ENCODE data around the gene LRRC37A3. TPM values are rescaled to one million over a fixed set of nuclear protein-coding genes. Genes with fewer than 3 reads are reported as not detected.
A peak's percentile ranks its signal among the peaks of the same experiment; 100 is the strongest.
"Not testable (repeated sequence)": the region's sequence is repeated elsewhere in the genome, so short reads cannot be mapped to it uniquely, and the experiment has no call there.

LRRC37A3 gene
- 10 to 100 TPM; 12.7 to 15.5 TPM for total RNA-seq
- long read RNA-seq, full-length matches to known transcripts: 1 of 6 reads
- long read RNA-seq, partial matches to known transcripts: 1 of 6 reads
- long read RNA-seq, other reads (novel, unspliced or antisense): 4 of 6 reads

GRCh38 chr17:64919289-64920025 is at the start of gene LRRC37A3:
Gene LRRC37A3, minus strand, starts transcription at chr17:64919478. Its CDS starts 22,221 bp downstream, at chr17:64897257.
- peak; percentile 98 to 100 for DNase-seq
- intact Hi-C loops (cut with DNase I, micrococcal nuclease): not testable (repeated sequence)
- peak; percentile 97 for ATAC-seq

- peak; percentile 75 for DNase-seq
- peak; percentile 88 for ATAC-seq
- intact Hi-C loops (cut with DNase I, micrococcal nuclease): not testable (repeated sequence)
These were observed 46.6 kb upstream of the LRRC37A3 start for GRCh38 chr17:64965873-64966287.

- intact Hi-C loops (cut with DNase I, micrococcal nuclease); ATAC-seq; DNase-seq: not testable (repeated sequence)
These were observed 46.1 kb upstream of the LRRC37A3 start for GRCh38 chr17:64965256-64965872.

GRCh38 chr17:64964796-64965195 is 45.5 kb upstream of the LRRC37A3 start:
- intact Hi-C loops (cut with DNase I, micrococcal nuclease): no loop called here
- no peak for DNase-seq
- ATAC-seq: no peak

- DNase-seq; ATAC-seq; intact Hi-C loops (cut with DNase I, micrococcal nuclease): not testable (repeated sequence)
These were observed 44.5 kb upstream of the LRRC37A3 start for GRCh38 chr17:64963814-64964213.

GRCh38 chr17:64961563-64962378 is 42.5 kb upstream of the LRRC37A3 start:
- ATAC-seq (peak; percentile 78), DNase-seq (peak in 1 of 2 donors; percentile 48)
- intact Hi-C loops (cut with DNase I, micrococcal nuclease): not testable (repeated sequence)

- intact Hi-C loops (cut with DNase I, micrococcal nuclease): no loop called here
- ATAC-seq (no peak), DNase-seq (no peak)
These were observed 32.6 kb upstream of the LRRC37A3 start for GRCh38 chr17:64951877-64952276.

GRCh38 chr17:64950871-64951270 is 31.6 kb upstream of the LRRC37A3 start:
- no peak for ATAC-seq
- DNase-seq: no peak

GRCh38 chr17:64947152-64947551 is 27.9 kb upstream of the LRRC37A3 start:
- DNase-seq (no peak), ATAC-seq (no peak)
- intact Hi-C loops (cut with DNase I, micrococcal nuclease): no loop called here

More at GRCh38 chr17:64950871-64951270, 31.6 kb upstream of the LRRC37A3 start:
- intact Hi-C loops (cut with DNase I, micrococcal nuclease): no loop called here

GRCh38 chr17:64941761-64942160 is 22.5 kb upstream of the LRRC37A3 start:
- DNase-seq (no peak), ATAC-seq (no peak)
- intact Hi-C loops (cut with DNase I, micrococcal nuclease): no loop called here

- DNase-seq (no peak), ATAC-seq (no peak)
- intact Hi-C loops (cut with DNase I, micrococcal nuclease): no loop called here
These were observed 21.8 kb upstream of the LRRC37A3 start for GRCh38 chr17:64941045-64941444.

GRCh38 chr17:64940055-64940454 is 20.8 kb upstream of the LRRC37A3 start:
- intact Hi-C loops (cut with DNase I, micrococcal nuclease): no loop called here
- DNase-seq: no peak
- no peak for ATAC-seq

- intact Hi-C loops (cut with DNase I, micrococcal nuclease): no loop called here
- ATAC-seq: peak; percentile 78
These were observed 19.7 kb upstream of the LRRC37A3 start for GRCh38 chr17:64938925-64939474.

GRCh38 chr17:64938290-64938689 is 19.0 kb upstream of the LRRC37A3 start:
- intact Hi-C loops (cut with DNase I, micrococcal nuclease): no loop called here
- DNase-seq: no peak

More at GRCh38 chr17:64938925-64939474, 19.7 kb upstream of the LRRC37A3 start:
- peak; percentile 45 to 73 for DNase-seq

GRCh38 chr17:64936117-64936516 is 16.8 kb upstream of the LRRC37A3 start:
- intact Hi-C loops (cut with DNase I, micrococcal nuclease): no loop called here

More at GRCh38 chr17:64938290-64938689, 19.0 kb upstream of the LRRC37A3 start:
- ATAC-seq: no peak

GRCh38 chr17:64934284-64934778 is 15.1 kb upstream of the LRRC37A3 start:
- DNase-seq; intact Hi-C loops (cut with DNase I, micrococcal nuclease); ATAC-seq: not testable (repeated sequence)

More at GRCh38 chr17:64936117-64936516, 16.8 kb upstream of the LRRC37A3 start:
- DNase-seq (no peak), ATAC-seq (no peak)

GRCh38 chr17:64932850-64933249 is 13.6 kb upstream of the LRRC37A3 start:
- DNase-seq; intact Hi-C loops (cut with DNase I, micrococcal nuclease); ATAC-seq: not testable (repeated sequence)

- intact Hi-C loops (cut with DNase I, micrococcal nuclease); DNase-seq; ATAC-seq: not testable (repeated sequence)
These were observed 11.1 kb upstream of the LRRC37A3 start for GRCh38 chr17:64930374-64930773.
